Breast epithelium (tissue), 3 donors: ENCODE data around the gene MFF.
"Not testable (repeated sequence)": the region's sequence is repeated elsewhere in the genome, so short reads cannot be mapped to it uniquely, and the experiment has no call there.

Experiments used
- CTCF ChIP-seq, 3 donors: fragments of 450-650 bp; IDR thresholded peaks; one replicate each; pipeline ENCODE4 v1.5.1; 2016 to 2017; ENCODE audit warnings: antibody characterized with exemption in 3 of 3, mild to moderate bottlenecking in 3 of 3, moderate library complexity in 3 of 3
- POLR2A ChIP-seq: fragments of 450-650 bp; IDR thresholded peaks from one replicate; pipeline ENCODE4 v1.6.1; 2016; ENCODE audit warnings: antibody characterized with exemption, mild to moderate bottlenecking, moderate library complexity
- POLR2AphosphoS5 ChIP-seq, 3 donors: sonication (generic); formaldehyde crosslinking; IDR thresholded peaks; one replicate each; pipeline ENCODE4 v1.6.1; 2017; ENCODE audit warnings: antibody characterized with exemption in 3 of 3

GRCh38 chr2:227382241-227382835 lies 57.3 kb downstream of the MFF start:
- not testable (repeated sequence) for TF ChIP-seq POLR2AphosphoS5 (IDR thresholded peaks at IDR 0.05); CTCF (IDR thresholded peaks at IDR 0.05); POLR2A
